Amygdala (tissue), 56 donors: ENCODE results near the gene PLG.
"Not testable (repeated sequence)": the region's sequence is repeated elsewhere in the genome, so short reads cannot be mapped to it uniquely, and the experiment has no call there.

Experiments
- DNase-seq, 56 donors: peaks; one replicate each; lab custom pipeline; 2025; lab: John Stamatoyannopoulos, UW

Gene PLG

DNA sequence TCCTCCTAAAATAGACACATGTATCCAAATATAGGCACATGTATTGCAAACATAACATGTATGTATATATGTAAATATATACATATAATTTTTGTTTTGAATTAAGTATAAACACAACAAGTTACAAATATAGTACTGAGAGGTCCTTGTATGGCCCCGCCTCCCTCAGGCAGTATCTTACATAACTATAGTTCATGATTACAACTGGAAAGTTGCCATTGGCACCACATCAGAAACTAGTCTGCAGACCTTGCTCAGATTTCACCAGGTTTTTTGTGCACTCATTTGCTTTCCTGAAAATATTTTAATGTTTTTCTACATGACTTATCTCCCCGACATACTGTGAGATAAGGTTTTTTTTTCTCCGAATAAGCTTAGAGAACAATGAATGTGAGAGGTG lies 5.2 kb upstream of the PLG start:
- not testable (repeated sequence) for DNase-seq

DNA sequence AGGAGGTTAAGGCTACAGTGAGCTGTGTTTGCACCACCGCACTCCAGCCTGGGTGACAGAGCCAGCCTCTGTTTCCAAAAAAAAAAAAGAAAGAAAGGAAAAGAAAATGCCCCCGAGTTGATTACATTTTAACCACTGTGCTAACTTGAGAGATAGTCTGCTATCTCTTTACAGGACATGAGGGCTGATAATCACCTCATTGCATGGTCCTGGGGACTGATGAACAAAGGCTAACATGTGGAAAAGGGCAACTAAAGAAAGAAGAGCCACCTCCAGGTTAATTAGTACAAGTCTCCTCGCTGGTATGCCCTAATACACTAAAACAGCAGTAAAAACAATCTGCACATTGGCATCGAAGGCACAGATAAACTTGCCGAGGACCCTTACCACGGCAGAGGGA lies 4.2 kb upstream of the PLG start:
- no peak for DNase-seq

DNA sequence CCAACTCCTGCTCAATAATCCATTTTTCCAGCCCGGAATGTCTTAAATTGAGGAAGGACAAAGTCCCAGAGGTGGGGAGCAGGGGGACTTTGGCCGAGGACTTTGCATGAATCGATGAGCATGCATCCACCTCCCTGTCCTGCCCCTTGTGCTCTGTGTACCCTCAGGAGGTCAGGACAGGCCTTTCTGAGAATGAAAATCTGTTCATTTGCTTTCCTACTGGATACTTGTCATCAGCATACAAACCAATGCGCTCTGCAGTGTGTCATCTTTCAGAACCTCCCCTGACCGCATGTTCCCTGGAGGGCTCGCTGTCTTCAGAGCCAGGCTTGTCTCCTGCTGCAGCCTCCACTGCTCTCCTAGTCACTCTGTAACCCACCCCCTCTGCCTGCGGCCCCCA lies 2.6 kb downstream of the PLG start:
- not testable (repeated sequence) for DNase-seq

DNA sequence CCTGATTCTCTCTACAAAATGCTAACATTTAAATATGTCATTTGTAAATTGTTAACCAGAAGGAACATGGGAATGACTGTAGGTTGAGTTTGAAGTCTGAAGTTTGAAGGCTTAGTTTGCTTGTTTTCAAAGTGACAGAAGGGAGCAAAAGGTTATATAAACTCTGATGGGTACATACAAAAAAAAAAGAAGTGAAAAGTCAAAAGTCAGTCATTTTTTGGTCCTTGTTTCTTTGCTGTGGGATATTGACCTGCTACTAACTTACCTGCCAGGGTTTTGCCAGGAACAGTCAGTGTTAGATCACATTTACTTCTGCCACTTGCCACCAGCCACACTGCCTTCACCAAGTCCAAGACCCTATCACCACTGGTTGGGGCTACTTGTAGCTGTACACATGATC lies 6.9 kb downstream of the PLG start:
- not testable (repeated sequence) for DNase-seq

DNA sequence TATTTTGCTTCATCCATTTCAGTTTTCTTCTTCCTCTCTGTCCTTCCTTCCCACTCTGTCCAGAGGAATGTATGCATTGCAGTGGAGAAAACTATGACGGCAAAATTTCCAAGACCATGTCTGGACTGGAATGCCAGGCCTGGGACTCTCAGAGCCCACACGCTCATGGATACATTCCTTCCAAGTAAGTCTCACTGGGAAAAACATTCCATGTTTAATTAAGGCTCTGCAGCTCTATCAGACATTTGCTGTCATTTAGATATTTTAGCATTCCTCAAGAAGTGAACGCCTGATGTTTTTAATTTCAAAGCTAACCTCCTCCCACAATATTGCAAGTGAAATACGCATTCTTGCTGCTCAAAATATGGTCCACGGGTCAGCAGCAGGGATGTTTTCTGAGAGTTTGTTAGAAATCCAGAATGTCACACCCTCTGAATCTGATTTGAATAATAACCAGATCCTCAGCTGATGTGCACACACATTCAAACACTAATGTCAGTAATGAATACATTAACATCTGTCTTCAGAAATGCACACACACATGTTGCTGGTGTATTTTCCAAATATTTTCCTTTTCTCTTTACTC lies 12.8 kb downstream of the PLG start:
- DNase-seq, result no peak

DNA sequence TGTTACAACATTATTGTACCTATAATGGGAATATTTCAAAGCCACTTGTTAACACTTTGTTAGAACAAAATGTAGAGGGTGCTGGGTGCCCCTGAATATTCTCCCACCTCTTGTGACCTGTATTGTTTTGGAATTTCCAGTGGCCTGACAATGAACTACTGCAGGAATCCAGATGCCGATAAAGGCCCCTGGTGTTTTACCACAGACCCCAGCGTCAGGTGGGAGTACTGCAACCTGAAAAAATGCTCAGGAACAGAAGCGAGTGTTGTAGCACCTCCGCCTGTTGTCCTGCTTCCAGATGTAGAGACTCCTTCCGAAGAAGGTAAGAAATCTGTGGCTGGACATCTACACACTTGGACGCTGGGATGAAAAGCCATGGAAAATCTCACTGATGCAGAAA lies 28.9 kb downstream of the PLG start:
- no peak for DNase-seq

DNA sequence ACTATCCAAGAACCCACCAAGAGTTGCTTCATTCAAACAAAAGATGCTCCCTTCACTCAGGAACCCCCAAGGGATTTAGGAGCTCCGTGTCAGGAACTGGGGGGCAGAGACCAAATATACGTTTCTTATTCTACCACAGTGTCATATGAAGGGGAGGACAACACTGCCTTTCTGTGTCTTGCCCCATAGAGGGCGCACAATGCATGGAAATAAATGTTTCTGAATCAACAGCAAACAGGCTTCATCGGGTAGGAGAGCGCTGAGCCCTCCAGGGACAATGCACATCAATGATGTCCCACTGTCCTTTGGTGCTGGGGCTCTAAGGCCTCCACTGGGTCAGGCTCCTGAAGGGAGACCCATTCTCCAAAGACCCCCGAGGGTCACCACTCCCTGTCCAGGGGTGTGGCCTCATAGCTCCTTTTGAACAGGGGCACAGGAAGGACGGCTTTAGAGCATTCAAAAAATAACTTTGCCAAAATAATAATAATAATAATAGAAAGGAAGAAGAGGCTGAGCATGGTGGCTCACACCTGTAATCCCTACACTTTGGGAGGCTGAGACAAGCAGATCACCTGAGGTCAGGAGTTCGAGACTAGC lies 31.1 kb downstream of the PLG start:
- DNase-seq, result peak in 25 of 56 donors; percentile 1 to 58 (median 11)

DNA sequence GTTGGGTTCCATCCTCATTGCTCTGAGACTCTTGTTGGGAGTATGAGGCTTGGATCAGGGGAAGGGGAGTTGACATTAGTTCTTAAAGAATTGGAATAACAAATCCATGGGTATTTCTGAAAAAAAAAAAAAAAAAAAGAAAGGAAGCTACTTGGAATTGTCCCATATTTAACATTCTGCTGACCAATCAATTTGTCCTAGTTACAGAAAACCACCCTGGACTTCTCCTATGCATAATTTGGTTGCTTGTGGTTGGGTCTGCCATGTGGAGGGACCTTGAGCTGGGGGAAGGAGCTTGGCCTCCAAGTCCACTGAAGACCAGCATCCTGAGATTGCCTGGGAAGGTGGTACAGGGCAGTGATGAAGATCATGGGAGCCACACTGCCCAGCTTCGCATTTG lies 32.6 kb downstream of the PLG start:
- no peak for DNase-seq

DNA sequence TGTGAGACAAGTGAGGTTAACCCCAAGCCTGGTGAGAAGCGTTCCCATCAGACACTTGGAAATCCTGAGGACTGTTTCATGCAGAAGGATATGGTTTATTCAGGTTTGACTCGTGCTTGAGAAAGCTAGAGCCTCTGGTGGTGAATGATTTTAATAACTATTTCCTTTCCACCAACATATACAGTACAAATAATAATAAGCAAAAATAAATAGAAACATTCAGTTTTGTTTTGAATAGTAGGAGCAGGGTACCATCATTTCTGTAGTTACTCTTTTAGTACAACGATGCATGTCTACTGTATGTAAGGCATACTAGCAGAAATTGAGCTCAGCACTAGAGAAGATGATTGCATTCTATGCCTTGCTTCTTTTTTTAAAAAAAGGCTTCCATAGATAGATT lies 33.5 kb downstream of the PLG start:
- no peak for DNase-seq

DNA sequence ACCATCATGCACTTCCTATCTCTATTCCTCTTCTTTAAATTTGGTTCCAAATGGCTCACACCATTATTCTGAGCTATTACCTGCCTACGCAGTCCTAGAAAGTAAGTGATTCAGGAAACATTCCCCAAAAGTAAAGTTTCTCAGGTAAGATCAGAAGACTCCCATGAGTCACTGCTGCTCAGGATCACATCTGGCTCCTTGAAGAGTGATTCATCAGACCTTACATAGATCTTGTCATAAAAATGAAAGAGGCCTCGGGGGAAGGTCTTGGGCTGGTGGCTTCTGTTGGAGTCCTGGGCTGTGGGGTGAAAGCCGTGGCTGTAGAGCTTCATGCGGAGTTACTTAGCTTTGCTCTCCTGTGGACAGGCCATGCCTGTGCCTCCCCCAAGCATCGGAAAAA lies 35.9 kb downstream of the PLG start:
- no peak for DNase-seq

DNA sequence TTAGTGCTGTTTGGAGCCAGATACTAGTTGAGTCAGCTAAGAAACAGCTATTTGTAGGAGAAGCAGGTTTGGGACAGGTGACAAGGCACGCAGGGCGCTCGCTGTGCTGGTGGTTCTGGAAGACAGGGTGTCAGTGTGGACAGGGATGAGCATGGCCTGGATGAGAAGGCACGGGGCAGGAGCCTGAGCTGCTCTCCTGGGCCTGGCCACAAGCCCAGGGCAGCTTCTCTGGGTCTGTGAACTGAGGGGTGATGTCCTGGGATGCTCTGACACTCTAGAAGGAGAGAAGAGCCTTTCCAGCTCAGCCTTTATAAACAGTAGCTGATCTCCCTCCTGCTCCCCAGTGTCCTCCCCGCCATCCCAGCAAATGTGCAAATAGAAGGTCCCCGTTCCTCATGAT lies 37.9 kb downstream of the PLG start:
- no peak for DNase-seq

DNA sequence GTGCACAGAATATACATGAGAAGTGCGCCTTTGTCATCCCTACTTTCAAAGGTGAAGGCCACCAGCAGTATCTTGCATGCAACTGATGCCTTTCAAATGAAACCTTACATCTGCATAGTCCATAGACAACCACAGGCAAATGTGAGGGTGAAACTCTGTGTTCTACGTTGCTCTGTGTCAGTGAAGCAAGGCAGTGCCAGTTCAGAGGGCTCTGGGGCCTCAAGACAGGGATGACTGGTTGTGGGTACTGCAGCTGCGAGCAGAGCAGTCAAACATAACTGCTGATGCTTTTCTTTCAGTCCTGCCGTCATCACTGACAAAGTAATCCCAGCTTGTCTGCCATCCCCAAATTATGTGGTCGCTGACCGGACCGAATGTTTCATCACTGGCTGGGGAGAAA lies 39.0 kb downstream of the PLG start:
- DNase-seq, result not testable (repeated sequence)

DNA sequence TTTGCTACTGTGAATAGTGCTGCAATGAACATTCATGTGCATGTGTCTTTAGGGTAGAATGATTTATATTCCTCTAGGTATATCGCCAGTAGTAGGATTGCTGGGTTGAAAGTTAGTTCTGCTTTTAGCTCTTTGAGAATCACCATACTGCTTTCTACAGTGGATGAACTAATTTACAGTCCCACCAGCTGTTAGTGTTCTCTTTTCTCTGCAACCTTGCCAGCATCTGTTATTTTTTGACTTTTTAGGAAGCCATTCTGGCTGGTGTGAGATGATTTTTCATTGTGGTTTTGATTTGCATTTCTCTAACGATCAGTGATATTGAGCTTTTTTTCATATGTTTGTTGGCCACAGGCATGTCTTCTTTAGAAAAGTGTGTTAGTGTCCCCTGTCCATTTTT lies 40.0 kb downstream of the PLG start:
- DNase-seq, result no peak

DNA sequence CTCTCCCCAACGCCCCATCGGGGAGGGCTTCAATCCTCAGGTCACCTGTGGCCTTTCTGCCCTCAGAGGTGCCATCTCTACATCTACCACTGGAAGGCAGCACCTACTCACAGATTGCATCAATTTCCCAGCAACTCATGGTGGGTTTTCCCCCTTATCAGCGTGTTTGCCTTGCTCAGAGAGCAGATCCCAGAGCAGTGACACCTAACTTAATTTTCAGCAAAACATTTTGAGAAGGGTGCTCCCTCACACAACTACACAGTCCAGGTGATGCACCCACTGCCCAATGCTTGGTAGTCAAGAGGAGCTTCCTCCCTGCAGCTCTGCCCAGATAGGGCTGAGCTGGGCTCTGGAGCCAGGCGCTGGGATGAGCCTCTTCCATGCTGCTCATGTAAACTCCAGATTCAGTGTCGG lies 48.2 kb downstream of the PLG start:
- DNase-seq, result no peak

DNA sequence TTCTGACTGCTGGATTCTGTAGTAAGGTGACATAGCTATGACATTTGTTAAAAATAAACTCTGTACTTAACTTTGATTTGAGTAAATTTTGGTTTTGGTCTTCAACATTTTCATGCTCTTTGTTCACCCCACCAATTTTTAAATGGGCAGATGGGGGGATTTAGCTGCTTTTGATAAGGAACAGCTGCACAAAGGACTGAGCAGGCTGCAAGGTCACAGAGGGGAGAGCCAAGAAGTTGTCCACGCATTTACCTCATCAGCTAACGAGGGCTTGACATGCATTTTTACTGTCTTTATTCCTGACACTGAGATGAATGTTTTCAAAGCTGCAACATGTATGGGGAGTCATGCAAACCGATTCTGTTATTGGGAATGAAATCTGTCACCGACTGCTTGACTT lies 51.2 kb downstream of the PLG start:
- not testable (repeated sequence) for DNase-seq

DNA sequence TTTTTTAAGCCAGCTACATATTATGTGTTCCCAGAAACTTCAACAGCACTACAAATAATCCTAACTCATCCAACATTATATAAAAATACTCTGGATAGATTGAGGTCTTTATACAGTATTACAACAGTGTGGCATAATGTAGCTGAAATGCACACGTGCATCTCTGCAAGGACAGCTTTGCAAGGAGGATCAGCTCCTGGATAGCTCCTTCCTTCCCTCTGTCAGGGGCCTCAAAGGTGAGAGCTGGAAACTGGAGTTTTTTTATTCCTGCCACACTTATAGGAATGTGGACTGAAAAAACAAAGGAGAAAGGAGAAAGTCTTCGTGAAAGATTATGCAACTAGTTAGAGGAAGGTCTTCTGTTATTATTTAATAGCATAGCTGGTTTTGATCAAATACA lies 53.1 kb downstream of the PLG start:
- DNase-seq, result no peak

DNA sequence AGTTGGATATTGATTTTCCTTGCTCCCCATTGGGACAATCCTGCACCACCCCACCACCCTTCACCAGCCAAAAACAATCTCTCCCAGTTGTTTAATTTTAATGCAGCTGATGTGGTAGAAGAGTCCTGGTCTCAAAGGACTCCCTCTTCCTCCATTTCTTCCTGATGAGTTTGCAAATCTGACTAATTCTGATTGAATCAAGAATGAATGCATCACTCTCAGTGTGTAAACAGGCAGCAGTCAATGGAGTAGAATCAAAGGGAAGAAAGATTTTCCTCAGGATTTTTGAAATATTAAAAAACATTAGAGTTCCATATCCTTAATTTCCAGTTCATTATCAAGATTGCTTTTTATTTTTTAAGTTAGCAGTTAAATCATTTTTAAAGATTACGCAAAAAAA lies 54.0 kb downstream of the PLG start:
- no peak for DNase-seq

DNA sequence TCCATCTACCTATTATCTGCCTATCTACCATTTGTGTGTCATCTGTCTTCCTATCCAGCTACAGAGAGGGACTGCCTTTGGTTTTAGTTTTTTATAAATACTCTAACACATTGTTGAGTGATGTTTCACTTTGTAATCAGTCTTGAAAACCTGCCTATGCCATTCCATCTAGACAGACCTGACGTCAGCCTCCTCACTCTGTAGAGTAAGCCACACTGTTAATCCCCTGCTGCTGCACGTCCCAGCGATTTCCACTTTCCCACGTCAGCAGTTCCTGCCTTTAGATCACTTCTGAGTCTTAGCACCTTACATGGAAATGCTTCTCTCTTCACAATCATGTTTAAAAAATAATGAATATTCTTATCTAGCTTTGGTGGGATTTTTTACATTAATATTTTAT lies 54.8 kb downstream of the PLG start:
- DNase-seq, result no peak

DNA sequence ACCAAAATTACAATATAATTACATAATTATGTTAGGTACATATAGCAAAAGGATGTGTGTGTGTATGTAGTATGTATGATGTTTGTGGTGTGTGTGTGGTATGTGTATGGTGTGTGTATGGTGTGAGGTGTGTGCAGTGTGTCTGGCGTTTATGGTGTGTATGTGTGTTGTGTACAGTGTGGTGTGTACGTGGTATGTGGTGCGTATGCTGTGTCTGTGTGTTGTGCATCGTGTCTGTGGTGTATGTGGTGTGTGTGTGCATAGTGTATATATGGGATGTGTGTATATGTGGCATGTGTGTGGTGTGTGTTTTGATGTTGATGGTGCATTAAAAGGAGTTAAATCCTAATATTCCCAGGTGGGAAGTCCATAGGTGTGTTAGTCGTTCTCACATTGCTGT lies 62.8 kb downstream of the PLG start:
- DNase-seq, result no peak

DNA sequence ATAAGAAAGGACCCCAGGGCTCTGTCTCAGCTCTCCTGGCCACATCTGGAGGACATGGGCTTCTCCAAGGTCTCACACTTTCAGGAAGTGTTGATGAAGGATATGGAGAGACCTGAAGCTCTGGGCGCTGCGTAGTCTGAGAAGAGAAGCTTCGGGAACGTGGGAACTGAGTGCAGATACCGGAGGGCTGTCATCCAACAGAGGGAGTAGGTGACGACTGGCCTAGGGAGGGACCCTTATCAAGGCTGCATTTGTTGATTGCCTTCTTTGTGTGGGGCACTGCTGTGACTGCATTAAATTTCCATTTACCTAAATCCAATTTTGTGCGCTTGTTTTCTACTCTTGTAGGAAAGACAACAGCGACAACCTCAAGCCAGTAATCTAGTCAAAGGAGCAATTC lies 63.4 kb downstream of the PLG start:
- no peak for DNase-seq

DNA sequence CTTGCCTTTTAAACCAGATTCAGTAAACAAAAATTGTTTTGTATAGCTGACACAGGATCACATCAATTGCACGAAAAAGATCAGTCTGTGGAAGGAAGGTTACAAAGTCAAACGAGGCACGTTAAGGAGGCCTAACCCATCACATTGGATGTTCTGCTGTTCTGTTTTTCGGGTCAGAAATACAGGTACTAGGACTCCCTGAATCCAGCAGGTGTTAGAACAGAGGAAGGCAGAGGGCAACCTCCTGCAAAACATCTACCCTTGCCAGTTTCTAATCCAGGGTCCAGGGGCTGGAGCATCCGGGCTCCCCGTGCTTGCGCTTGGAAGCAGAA lies 64.6 kb downstream of the PLG start:
- DNase-seq, result peak in 3 of 56 donors; percentile 10 to 21 (median 16)

DNA sequence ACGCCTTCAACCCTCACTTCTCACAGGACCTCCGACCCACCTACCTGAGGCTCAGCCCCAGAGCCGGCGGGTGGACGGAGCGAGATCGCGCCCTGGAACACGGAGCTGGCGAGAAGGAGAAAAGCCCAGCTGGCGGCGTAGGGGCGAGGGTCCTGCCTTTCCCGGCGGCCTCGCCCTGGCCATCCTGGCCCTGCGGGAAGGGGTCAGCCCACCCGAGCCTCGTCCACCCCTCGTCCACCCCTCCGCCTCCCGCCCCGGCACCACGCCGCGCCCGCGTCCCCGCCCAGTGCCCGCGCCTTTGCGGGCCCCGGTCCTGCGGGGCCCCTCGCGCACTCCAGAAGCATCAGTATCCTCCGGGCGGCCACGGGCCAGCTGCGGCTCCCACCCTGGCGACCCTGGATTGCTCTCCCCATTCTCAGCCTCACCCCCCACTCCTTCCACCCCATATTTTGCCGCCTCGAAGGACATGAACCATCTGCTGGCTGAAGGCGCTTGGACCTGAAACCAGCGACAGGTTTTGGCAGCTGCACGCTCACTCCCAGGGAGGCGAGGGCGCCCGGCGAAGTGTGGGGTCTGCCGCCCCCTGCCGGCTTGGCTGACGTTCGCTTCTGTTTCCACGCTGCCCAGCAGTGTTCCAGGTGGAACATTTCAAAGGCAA lies 65.1 kb downstream of the PLG start:
- peak in 53 of 56 donors; percentile 3 to 76 (median 41) for DNase-seq

DNA sequence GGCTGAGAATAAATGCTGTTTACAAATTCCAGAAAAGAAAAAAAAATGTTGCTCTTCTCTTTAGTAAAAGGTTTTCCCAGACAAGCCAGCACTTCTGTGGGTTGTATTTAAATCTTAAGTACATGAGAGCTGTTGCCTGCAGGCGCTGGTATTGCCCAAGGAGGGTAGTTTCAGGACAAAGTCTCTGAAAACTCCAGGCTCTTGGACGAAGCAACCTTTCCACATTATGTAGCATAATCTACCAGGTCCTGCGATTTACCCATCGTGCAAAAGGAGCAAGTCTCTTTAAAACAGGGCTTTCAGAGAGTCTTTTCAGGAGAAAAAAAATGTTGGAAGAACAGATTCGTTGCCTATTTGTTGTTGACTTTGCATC lies 65.6 kb downstream of the PLG start:
- no peak for DNase-seq
